Activated naive CD8-positive, alpha-beta T cell treated with anti-CD3 and anti-CD28 coated beads for 36 hours (primary cell): ENCODE measurements around the gene C19orf53. TPM values are rescaled to one million over a fixed set of nuclear protein-coding genes. Genes with fewer than 3 reads are reported as not detected.
"Not testable (repeated sequence)": the region's sequence is repeated elsewhere in the genome, so short reads cannot be mapped to it uniquely, and the experiment has no call there.

Source experiments
- DNase-seq: peaks from one replicate; pipeline ENCODE4 v3.0.0; 2021
- H3K27ac Mint-ChIP-seq: one replicate; pipeline ENCODE4 v1.8.0; 2022; ENCODE audit warnings: mild to moderate bottlenecking, moderate library complexity, mixed read lengths
- H3K27me3 Mint-ChIP-seq: one replicate; pipeline ENCODE4 v1.8.0; 2022; ENCODE audit warnings: mild to moderate bottlenecking, mixed read lengths
- H3K36me3 Mint-ChIP-seq: one replicate; pipeline ENCODE4 v1.8.0; 2021; ENCODE audit warnings: mild to moderate bottlenecking, mixed read lengths
- H3K4me1 Mint-ChIP-seq: one replicate; pipeline ENCODE4 v1.8.0; 2021; ENCODE audit warnings: mixed read lengths
- H3K4me3 Mint-ChIP-seq: one replicate; pipeline ENCODE4 v1.8.0; 2022; ENCODE audit warnings: mild to moderate bottlenecking, moderate library complexity, mixed read lengths
- H3K9me3 Mint-ChIP-seq: one replicate; pipeline ENCODE4 v1.8.0; 2022; ENCODE audit warnings: mixed read lengths
- total RNA-seq, 2 experiments: library from RNA; stranded (reverse); gene quantifications; one replicate each; pipeline ENCODE4 v1.2.3, GENCODE V29; 2021

The C19orf53 gene
- total RNA-seq, 2 experiments from 2014 or later, result 137 to 141 TPM

DNA sequence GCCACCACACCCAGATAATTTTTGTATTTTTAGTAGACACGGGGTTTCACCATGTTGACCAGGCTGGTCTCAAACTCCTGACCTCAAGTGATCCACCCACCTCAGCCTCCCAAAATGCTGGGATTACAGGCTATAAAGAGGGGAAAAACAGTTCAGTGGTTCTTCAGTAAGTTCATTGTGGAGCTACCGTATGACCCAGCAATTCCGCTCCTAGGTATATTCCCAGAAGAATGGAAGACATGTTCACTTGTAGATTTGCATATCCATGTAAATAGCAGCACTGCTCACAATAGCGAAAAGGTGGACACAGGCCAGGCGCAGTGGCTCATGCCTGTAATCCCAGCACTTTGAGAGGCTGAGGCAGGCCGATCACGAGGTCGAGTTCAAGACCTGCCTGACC, 5.5 kb downstream of the C19orf53 start:
- H3K9me3 Mint-ChIP-seq, H3K27me3 Mint-ChIP-seq, H3K4me3 Mint-ChIP-seq, DNase-seq: not testable (repeated sequence)
- H3K4me1 Mint-ChIP-seq, result peaks cover 30% of the 10 kb centered on the region
- peak overlapping the region; percentile 35 for H3K27ac Mint-ChIP-seq
- H3K36me3 Mint-ChIP-seq, result peaks cover 29% of the 10 kb centered on the region

DNA sequence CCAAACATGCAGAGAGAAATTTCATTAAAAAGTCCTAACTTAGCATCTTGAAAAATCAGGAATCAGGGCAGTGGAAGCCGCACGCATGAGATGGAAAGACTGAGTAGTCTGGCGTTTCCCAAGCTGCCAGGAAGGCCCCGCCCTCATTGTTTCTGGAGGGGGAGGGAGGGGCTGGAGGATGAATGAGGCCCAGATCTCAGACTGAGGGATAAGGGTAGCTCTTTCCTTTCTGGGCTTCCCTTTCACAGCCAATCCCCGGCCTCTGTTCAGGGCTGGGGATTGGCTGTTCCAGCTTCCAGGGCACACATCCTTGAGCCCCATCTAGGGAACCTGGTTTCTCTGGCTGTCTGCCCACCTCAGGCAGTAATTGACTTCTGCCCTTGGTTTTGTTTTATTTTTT, 7.3 kb downstream of the C19orf53 start:
- no peak overlapping the region for H3K27ac Mint-ChIP-seq
- H3K36me3 Mint-ChIP-seq, result peaks cover 13% of the 10 kb centered on the region
- no peaks in the 10 kb centered on the region for H3K27me3 Mint-ChIP-seq
- DNase-seq, result no peak
- H3K4me1 Mint-ChIP-seq, result peaks cover 23% of the 10 kb centered on the region
- no peaks in the 10 kb centered on the region for H3K9me3 Mint-ChIP-seq
- no peak overlapping the region for H3K4me3 Mint-ChIP-seq

DNA sequence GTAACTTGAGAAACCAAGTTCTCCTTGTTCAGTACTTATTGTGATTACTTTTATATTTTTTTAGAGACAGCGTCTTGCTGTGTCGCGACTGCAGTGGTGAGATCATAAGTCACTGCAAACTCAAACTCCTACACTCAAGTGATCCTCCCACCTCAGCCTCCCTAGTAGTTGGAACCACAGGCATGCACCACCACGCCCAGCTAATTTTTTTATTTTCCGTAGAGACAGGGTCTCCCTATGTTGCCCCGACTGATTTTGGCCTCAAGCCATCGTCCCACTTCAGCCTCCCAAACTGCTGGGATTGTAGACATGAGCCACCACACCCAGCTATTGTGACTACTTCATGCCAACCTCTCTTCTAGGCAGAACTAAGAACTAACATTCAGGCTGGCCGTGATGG, 8.3 kb downstream of the C19orf53 start:
- Mint-ChIP-seq H3K9me3 (no peaks in the 10 kb centered on the region), H3K27me3 (no peaks in the 10 kb centered on the region), H3K36me3 (peaks cover 11% of the 10 kb centered on the region), H3K4me1 (peaks cover 25% of the 10 kb centered on the region), H3K27ac (peak overlapping the region; percentile 12), H3K4me3 (no peak overlapping the region)
- DNase-seq, result no peak

DNA sequence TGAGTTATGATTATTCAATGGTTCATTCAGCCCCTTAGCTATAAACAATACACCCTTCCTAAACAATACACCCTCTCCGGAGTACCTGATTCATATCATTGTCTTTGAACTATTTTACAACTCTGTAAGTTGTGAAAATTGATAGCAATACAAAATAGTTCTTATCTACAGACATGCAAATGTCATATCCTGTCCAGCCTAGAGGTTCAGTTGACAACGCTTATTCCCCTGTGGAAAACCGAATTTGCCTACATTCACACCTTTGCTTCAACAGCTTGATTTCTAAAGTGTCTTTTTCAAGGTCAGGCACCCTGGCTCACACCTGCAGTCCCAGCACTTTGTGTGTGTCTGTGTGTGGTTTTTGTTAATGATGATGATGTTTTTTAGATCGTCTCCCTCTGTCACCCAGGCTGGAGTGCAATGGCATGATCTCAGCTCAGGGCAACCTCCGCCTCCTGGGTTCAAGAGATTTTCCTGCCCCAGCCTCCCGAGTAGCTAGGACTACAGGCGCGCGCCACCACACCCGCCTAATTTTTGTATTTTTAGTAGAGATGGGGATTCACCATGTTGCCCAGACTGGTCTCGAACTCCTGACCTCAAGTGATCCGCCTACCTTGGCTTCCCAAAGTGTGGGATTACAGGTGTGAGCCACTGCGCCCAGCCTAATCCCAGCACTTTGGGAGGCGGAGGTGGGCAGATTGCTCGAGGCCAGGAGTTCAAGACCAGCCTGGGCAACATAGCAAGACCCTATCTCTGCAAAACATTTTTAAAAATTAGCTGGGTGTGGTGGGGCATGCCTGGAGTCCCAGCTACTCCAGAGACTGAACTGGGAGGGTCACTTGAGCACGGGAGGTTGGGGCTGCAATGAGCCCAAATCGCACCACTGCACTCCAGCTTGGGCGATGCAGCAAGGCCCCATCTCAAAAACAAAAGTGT, 9.6 kb downstream of the C19orf53 start:
- H3K4me3 Mint-ChIP-seq, result no peak overlapping the region
- H3K4me1 Mint-ChIP-seq, result peaks cover 34% of the 10 kb centered on the region

DNA sequence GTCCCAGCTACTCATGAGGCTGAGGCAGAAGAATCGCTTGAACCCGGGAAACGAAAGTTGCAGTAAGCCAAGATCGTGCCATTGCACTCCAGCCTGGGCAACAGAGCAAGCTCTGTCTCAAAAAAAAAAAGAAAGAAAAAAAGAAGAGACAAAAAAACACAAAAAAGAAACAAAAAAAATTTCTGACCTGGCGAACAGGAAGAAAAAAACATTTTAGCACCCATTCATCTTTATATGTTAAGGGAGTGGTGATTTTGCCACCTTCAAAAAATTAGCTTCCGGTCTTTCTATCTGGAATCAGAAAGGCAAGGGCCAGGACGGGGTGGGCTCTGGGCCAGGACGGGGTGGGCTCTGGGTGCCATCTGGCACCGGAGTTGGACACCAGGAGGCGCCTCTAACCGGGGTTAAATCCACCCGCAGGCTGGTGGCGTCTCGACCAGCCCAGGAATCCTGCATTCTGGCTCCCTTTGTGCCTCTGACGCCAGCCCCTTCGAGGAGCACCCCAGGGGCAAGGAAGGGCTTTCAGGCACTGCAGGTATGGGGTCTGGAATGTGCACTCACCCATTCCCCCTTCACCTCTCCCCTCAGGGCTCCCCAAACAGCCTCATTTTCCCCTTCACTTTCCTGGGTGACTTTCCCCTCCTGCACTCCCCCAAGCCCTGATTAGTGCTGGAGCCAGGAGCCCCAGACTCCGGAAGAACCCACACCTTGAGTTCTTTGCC, 10.6 kb downstream of the C19orf53 start:
- Mint-ChIP-seq H3K36me3 (no peaks in the 10 kb centered on the region), H3K4me3 (peak overlapping the region; percentile 58), H3K27me3 (no peaks in the 10 kb centered on the region), H3K4me1 (peaks cover 35% of the 10 kb centered on the region), H3K27ac (peak overlapping the region; percentile 72), H3K9me3 (no peaks in the 10 kb centered on the region)
- peak; percentile 69 for DNase-seq

More for the DNA sequence above, 9.6 kb downstream of the C19orf53 start:
- Mint-ChIP-seq H3K27me3 (no peaks in the 10 kb centered on the region), H3K36me3 (peaks cover 8% of the 10 kb centered on the region), H3K9me3 (no peaks in the 10 kb centered on the region), H3K27ac (no peak overlapping the region)
- no peak for DNase-seq

DNA sequence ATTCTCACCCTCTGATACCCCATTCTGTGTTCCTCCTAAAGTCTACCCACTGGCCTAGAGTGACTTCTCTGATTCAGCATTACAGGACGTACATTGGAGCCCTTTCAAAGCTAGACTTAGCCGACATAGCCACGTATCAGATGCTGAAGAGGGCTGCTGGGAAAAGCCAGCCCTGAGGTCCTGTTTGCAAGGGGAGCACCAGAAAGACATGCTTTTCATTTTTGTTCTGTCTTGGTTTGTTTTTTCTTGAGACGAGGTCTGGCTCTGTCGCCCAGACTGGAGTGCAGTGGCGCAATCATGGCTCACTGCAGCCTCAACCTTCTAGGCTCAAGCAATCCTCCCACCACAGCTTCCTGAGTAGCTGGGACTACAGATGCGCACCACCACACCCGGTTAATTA, 14.7 kb downstream of the C19orf53 start:
- no peak for DNase-seq
- H3K27me3 Mint-ChIP-seq, result no peaks in the 10 kb centered on the region
- H3K36me3 Mint-ChIP-seq, result no peaks in the 10 kb centered on the region
- peaks cover 29% of the 10 kb centered on the region for H3K4me1 Mint-ChIP-seq
- H3K27ac Mint-ChIP-seq, result peak overlapping the region; percentile 69
- no peaks in the 10 kb centered on the region for H3K9me3 Mint-ChIP-seq
- no peak overlapping the region for H3K4me3 Mint-ChIP-seq

DNA sequence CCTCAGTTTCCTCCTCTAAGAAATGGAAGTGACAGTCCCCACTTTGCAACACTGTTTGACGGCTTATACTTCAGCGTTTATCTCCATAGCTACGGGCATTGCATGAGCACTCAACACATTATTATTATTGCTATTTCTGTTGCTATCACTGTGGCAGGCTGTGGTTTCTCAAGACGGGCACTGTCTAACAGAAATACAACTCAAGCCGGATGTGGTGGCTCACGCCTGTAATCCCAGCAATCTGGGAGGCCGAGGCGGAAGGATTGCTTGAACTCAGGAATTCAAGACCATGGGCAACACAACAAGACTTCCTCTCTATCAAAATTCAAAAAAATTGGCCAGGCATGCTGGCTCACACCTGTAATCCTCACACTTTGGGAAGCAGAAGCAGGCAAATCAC, 16.1 kb downstream of the C19orf53 start:
- no peak for DNase-seq
- H3K4me1 Mint-ChIP-seq, result peaks cover 25% of the 10 kb centered on the region
- no peaks in the 10 kb centered on the region for H3K36me3 Mint-ChIP-seq
- H3K27me3 Mint-ChIP-seq, result no peaks in the 10 kb centered on the region
- no peaks in the 10 kb centered on the region for H3K9me3 Mint-ChIP-seq
- H3K27ac Mint-ChIP-seq, result no peak overlapping the region
- no peak overlapping the region for H3K4me3 Mint-ChIP-seq

DNA sequence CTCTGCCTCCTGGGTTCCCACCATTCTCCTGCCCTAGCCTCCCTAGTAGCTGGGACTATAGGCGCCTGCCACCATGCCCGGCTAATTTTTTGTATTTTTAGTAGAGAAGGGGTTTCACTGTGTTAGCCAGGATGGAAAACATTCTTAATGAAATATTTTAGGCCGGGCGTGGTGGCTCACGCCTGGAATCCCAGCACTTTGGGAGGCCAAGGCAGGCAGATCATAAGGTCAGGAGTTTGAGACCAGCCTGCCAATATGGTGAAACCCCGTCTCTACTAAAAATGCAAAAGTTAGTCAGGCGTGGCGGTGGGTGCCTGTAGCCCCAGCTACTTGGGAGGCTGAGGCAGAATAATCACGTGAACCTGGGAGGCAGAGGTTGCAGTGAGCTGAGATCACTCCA, 19.1 kb downstream of the C19orf53 start:
- H3K36me3 Mint-ChIP-seq, H3K27me3 Mint-ChIP-seq, H3K27ac Mint-ChIP-seq, H3K4me3 Mint-ChIP-seq, DNase-seq, H3K9me3 Mint-ChIP-seq: not testable (repeated sequence)
- peaks cover 30% of the 10 kb centered on the region for H3K4me1 Mint-ChIP-seq

DNA sequence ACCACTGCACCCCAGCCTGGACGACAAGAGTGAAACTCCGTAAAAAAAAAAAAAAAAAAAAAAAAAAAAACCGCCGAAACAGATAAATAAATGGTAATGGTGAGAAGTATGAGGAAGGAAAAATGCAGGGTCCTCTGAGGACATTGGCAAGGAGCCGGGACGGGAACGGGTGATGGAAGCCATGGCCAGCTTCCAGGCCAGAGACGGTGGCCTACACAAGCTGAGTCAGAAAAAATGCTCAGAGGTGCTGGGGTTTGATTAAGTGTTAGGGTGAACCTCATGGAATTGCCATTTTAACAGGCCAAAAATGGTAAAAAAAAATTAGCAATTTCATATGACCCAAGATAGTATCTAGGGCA, 20.1 kb downstream of the C19orf53 start:
- peaks cover 24% of the 10 kb centered on the region for H3K4me1 Mint-ChIP-seq
- H3K27me3 Mint-ChIP-seq, result no peaks in the 10 kb centered on the region
- H3K27ac Mint-ChIP-seq, result peak overlapping the region; percentile 63
- no peak for DNase-seq
- H3K9me3 Mint-ChIP-seq, result no peaks in the 10 kb centered on the region
- no peaks in the 10 kb centered on the region for H3K36me3 Mint-ChIP-seq
- H3K4me3 Mint-ChIP-seq, result peak overlapping the region; percentile 98

DNA sequence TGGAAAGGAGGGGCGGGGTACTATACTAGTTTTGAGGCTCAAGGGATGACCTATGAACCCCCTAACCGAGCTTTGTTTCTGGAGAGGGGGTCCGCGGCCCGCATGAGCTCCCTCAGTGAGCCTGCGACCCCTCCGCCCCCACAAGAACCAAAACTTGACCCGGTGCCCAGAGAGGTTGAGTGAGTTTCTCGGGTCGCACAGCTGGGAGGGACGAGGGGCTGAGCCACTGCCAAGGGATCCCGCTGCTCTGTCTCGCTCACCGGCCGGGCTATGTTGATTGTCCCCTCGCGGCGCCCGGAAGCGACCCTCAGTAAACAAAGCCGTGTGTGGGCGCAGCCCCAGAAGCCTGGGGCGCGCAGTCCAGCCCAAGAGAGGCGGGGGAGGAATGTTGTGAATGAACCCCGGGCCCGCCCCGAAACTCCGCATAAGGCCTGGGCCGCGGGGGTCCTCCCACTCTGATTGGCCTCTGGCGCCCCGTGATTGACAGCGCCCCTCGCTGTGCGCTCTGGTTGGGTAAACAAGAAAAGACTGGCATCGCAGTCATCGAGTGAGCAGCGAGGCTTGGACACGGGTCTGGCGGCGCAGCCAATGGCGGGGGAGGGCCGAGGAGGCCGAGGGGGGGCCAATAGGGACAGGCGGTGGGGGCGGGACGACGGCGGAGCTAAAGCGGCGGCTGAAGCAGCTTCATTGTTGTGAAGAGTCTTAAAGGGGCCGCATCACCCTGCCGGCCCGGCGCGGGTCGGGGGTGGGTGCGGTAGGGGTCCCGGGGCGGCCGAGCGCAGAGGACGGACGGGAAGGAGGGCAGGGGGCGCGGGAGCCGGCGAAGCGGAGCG, 20.7 kb downstream of the C19orf53 start, which contains the start of gene ZSWIM4:
TSS of gene ZSWIM4 (plus strand) at position 687 of the 833 bp plus-strand sequence. CDS start 206 bp downstream, outside the sequence.
- Mint-ChIP-seq H3K27me3 (no peaks in the 10 kb centered on the region), H3K9me3 (no peaks in the 10 kb centered on the region), H3K36me3 (no peaks in the 10 kb centered on the region), H3K27ac (peak within 1 kb of the TSS; percentile 87), H3K4me3 (peak within 1 kb of the TSS; percentile 98), H3K4me1 (peaks cover 24% of the 10 kb centered on the region)
- DNase-seq, result peak; percentile 98

DNA sequence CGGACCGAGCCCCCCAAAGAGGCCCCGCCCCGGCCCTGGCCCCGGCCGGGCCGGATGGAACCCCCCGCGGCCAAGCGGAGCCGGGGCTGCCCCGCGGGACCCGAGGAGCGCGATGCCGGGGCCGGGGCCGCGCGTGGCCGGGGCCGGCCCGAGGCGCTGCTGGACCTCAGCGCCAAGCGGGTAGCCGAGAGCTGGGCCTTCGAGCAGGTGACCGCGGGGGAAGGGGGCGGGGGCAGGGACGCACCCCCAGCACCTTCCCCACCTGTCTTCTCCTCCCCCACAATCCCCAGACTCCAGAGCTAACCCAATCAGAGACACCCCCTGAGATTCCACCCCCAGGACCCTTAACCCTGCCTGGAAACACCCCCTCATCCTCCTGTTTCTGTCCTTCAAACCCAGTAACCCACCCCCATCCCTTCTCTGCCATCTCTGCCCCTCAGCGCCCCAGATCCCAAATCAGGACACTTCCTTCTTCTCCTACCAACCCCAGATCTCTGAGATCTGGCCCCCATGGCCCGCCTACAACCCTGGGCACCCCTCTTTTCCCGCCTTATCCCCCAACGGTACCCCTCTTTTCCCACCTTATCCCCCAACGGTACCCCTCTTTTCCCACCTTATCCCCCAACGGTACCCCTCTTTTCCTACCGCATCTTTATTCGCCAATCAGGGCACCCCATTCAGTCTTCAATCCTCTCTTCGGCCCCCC, 21.5 kb downstream of the C19orf53 start:
- DNase-seq, result no peak
- no peaks in the 10 kb centered on the region for H3K9me3 Mint-ChIP-seq
- H3K27ac Mint-ChIP-seq, result peak overlapping the region; percentile 65
- H3K4me1 Mint-ChIP-seq, result peaks cover 22% of the 10 kb centered on the region
- H3K4me3 Mint-ChIP-seq, result peak overlapping the region; percentile 87
- H3K27me3 Mint-ChIP-seq, result no peaks in the 10 kb centered on the region
- no peaks in the 10 kb centered on the region for H3K36me3 Mint-ChIP-seq

DNA sequence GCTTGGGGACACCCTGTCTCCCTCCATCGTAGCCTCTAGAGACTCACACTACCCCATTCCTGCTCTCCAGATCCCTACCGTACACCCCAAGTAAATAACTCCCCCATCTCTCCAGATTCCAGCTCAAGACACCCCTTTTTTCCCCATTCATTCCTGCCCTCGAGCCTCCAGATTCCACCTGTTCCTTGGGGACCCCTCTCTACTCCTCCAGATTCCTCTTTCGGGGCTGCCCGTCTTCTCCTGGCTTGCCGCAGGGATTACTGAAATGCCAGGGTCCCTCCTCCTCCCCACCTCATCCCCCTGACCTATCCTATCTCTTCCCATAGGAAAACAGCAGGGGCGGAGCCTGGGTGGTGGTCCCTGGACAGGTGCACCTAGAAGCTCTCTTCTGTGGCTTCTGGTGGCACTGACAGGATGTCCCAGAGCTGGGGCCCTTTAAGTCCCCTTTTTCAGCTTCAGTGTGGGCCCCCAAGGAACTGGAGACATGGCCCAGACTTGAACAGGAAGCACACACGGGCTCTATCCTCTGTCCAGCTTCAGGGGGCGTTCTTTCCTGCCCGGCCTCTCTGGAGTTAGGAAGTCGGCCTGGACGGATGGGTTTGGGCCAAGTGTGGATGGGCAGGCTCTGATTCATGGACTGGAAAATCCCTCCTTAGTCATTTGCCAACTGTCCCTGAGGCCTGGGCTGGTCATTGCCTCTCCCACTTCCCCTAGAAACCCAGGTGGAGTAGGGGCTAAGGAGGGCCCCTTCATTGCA, 22.2 kb downstream of the C19orf53 start:
- DNase-seq, result no peak
- H3K36me3 Mint-ChIP-seq, result no peaks in the 10 kb centered on the region
- H3K4me1 Mint-ChIP-seq, result peaks cover 22% of the 10 kb centered on the region
- H3K4me3 Mint-ChIP-seq, result peak overlapping the region; percentile 87
- no peaks in the 10 kb centered on the region for H3K9me3 Mint-ChIP-seq
- H3K27ac Mint-ChIP-seq, result peak overlapping the region; percentile 65
- no peaks in the 10 kb centered on the region for H3K27me3 Mint-ChIP-seq

DNA sequence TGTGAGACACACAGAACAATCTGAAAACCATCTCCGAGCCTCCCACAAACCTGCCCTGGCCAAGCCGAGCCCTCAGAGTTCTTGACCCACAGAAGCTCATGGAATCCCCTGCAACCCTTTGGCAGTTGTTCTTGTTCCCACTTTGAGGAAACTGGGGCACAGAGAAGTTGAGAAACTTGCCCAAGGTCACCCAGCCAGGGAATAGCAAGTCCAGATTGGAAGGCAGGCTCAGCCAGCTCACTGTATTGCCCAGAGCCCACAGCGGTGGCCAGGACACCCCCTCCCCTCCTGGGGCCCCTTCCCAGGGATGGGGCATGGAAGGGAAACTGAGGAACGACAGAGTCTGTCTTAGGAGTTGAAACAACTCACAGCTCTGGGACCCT, 22.8 kb downstream of the C19orf53 start:
- Mint-ChIP-seq H3K27ac (no peak overlapping the region), H3K4me1 (peaks cover 22% of the 10 kb centered on the region), H3K36me3 (no peaks in the 10 kb centered on the region), H3K9me3 (no peaks in the 10 kb centered on the region), H3K27me3 (no peaks in the 10 kb centered on the region), H3K4me3 (peak overlapping the region; percentile 87)
- DNase-seq, result no peak

DNA sequence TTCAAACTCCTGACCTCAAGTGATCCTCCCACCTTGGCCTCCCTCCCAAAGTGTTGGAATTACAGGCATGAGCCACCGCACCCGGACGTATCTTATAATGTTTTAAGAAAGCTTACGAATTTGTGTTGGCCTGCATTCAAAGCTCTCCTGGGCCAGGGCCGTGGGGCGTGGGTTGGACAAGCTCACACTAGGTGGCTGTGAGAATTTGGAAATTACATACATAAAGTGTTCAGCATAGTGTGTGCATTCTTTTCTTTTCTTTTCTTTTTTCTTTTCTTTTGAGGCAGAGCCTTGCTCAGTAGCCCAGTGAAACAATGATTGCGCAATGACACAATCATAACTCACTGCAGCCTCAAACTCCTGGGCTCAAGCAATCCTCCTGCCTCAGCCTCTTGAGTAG, 23.6 kb downstream of the C19orf53 start:
- no peaks in the 10 kb centered on the region for H3K27me3 Mint-ChIP-seq
- no peaks in the 10 kb centered on the region for H3K9me3 Mint-ChIP-seq
- no peak overlapping the region for H3K4me3 Mint-ChIP-seq
- no peak overlapping the region for H3K27ac Mint-ChIP-seq
- no peaks in the 10 kb centered on the region for H3K36me3 Mint-ChIP-seq
- H3K4me1 Mint-ChIP-seq, result peaks cover 22% of the 10 kb centered on the region
- no peak for DNase-seq
